Activated CD4-positive, CD25-positive, alpha-beta regulatory T cell treated with anti-CD3 and anti-CD28 coated beads, Interleukin-2, amount 50 U/mL, for 16 hours (primary cell): ENCODE measurements around the gene EXOC7.
"Not testable (repeated sequence)": the region's sequence is repeated elsewhere in the genome, so short reads cannot be mapped to it uniquely, and the experiment has no call there.

ENCODE experiments used
- DNase-seq: peaks from one replicate; pipeline ENCODE4 v3.0.0-alpha.2; 2020; ENCODE audit warnings: low read depth, low spot score

Gene EXOC7

DNA sequence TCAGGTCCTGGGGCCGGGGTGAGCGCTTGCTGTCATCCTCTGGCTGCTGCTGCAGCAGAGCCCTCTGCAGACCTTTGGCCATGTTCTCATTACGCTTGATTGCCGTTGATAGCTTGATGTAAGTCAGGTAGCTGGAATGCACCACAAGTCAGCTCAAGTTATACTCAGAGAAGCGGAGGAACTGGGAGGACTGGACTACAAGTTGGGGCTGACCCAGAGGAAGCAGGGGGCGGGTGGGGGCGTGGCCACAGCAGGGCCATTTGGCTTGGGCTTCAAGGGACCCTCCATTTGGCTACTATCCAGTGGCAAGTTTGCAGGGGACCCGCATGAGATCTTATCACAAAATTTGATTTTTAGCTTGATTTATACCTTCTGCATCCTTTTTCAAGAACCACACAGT lies 57.5 kb downstream of the EXOC7 start:
- no peak for DNase-seq

DNA sequence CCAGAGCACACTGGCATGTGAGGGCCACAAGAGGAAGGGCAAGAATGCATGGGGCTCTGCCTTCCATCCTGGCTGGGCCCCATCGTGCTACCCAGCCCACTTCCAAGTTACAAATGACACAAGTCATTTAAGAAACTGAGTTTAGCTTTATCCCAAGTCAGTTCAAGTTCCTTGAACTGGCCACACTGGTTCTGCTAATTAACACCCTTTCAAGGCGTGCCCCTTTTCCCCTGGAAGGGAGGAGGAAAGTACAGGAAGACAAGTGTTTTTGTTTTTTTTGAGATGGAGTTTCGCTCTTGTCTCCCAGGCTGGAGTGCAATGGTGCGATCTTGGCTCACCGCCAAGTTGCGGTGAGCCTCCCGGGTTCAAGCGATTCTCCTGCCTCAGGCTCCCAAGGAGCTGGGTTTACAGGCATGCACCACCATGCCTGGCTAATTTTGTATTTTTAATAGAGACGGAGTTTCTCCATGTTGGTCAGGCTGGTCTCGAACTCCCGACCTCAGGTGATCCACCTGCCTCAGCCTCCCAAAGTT lies 59.0 kb downstream of the EXOC7 start:
- not testable (repeated sequence) for DNase-seq

DNA sequence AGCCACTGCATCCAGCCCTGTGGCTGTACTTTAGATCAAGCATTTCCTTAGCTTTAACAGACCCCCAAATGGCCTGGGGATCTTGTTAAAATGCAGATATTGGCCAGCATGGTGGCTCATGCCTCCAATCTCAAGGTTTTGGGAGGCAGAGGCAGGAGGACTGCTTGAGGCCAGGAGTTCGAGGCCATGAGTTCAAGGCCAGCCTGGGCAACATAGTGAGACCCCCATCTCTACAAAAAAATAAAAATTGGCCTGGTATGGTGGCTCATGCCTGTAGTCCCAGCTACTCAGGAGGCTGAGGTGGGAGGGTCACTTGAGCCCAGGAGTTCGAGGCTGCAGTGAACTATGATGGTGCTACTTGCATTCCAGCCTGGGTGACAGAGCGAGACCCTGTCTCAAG lies 60.7 kb downstream of the EXOC7 start:
- not testable (repeated sequence) for DNase-seq

DNA sequence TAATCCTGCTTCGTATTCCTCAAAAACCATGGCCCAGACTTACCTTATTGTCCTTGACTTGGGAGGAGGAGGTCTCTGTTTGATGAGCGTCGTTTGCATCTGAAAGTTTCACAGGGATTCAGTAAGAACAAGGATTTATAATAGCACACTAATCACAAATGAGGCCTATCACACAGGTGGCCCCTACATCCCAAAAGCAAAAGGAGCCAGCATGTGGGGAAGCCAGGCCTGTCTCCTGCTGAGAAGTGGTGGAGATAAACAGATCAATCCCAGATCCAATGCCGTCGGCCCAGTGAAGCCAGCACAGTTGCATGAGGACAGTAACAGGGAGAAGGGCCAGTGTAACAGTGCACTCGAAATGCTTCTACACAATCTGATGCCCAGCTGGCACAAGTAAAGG lies 63.2 kb downstream of the EXOC7 start:
- no peak for DNase-seq

DNA sequence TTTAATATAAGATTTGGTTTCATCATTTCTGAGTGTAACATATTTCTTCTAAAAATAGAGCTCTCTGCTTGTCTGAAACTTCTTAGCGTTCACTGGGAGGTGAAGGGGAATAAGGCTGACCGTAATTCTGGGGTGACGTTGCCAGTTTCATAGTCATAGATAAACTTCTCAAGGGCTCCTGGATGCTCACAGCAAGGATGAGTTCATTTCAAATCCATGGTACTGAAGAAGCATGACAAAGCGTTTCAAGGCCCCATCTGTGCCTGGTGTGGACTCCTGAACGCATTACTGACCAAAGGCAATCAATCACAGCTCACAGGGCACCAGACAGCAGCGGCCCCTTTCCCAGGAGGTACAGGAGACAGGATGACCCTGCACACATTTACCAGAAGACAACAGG lies 64.5 kb downstream of the EXOC7 start:
- no peak for DNase-seq

DNA sequence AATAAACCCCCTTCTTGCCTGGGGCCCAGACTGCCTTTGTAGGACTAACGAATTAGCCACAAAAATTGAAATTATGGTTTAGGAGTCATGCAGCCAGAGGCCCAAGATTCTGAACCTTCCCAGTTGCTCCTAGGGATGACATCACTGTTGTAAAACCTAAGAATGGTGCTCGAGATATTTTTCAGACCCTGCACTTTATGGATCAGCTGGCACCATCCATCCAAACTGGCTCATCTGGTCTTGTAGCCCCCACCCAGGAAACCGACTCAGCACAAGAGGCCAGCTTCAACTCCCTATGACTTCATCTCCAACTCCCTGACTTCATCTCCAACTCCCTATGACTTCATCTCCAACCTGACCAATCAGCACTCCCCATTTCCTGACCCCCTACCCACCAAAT lies 65.5 kb downstream of the EXOC7 start:
- no peak for DNase-seq

DNA sequence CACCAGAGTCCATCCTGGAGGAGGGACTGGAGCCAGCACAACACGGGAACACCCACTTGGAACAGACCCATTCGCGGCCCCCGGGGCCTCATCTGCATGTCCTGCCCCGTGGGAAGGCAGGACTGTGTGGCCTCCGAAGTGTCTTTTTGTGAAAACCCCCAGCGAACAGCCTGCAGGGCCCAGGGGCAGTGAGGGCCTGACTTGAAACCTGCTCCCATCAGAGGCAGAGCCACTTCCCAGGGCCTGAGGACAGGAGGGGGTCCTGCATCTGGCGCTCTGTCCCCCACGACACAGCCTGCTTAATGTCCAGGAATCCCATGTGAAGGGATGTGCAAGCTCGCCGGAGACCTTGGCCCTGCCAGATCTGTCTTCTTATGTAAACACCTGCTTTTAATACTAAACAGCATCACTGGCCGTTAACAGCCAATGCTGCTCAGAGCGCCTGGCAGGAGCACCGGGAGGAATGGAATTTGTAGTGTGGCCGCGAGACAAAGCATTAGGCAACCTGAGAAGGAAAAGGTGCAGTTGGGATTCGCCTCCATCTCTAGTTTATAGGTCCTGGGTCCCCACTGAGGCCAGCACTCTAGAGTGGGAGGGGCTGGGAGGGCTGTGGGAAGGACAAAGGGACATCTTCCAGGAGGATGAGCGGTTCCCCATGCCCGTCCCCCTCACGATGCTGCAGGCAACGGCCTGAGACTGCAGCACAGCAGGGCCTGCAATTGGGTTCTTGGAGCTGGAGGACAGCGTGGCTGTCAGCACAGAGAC lies 66.9 kb downstream of the EXOC7 start:
- DNase-seq: no peak

DNA sequence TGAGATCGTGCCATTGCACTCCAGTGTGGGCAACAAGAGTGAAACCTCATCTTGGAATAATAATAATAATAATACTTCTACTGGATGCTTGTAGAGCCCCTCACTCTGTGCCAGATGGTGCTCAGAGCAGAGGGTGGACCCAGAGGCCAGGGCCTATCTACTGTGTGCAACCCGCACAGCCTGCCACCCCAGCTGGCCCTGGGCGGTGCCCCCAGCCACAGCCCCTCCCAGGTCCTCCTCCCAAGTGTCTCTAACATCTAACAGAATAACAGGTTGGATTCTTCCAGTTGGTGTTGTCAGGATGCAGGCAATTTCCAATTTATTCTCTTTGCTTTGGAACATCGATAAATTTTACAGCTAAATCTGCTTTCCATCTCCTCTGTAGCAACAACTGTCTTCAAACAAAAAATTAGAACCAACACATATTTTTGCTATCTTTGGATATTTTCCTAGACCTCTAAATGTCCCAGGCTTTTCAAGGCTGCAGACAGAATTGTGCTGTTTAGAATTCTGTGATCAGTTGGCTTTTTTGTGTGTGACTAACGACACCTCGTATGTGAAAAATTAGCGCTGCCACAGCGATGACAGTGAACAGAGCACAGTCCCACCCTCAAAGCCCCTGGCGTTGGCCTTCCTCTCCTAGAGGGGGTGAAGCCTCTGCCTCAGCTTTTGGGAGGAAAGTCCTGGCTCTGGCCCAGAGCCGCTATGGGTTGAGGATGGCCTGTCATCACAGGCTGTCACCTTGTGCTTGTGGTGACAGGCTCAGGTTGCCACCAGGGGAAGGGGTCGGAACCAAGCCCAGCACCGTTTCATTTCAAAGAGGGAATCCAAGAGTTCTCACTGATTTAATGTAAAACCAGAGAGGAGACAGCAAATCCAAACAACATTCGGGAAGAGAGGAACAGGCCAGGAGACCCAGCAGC lies 68.9 kb downstream of the EXOC7 start:
- no peak for DNase-seq

DNA sequence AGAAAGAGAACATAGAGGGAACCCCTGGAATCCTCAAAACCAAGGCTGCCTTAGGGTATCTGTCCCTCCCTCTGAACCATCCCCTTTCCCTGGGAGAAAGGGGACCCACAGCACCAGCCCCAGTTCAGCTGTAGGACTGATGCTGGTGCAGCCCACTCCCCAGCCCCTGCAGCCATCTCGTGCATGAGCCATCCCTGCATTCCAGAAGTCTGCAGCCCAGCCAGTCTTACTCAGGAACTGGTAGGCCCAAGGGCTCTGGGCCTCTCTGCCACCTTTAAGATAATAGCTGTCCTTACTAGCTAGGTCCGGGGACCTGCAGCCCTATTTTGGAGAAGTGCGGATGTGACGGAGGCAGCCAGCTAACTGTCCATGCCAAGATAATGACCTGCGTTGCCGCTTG lies 70.4 kb downstream of the EXOC7 start:
- no peak for DNase-seq

DNA sequence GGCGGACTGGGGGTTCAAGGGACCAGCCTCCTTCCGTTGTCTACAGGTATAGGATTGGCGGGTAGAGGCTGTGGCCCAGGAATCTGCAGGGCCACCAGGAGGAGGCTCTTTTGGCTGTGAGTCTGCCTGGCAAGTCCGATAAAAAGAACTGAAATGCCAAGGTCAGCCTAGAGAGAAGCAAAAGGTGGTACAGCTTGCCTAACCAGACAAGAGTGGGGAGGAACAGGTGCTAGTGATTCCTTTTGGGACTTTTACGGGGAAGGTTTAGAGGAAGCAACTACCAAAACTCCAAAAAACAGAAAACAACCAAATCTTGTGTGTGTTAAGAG lies 70.8 kb downstream of the EXOC7 start:
- no peak for DNase-seq

DNA sequence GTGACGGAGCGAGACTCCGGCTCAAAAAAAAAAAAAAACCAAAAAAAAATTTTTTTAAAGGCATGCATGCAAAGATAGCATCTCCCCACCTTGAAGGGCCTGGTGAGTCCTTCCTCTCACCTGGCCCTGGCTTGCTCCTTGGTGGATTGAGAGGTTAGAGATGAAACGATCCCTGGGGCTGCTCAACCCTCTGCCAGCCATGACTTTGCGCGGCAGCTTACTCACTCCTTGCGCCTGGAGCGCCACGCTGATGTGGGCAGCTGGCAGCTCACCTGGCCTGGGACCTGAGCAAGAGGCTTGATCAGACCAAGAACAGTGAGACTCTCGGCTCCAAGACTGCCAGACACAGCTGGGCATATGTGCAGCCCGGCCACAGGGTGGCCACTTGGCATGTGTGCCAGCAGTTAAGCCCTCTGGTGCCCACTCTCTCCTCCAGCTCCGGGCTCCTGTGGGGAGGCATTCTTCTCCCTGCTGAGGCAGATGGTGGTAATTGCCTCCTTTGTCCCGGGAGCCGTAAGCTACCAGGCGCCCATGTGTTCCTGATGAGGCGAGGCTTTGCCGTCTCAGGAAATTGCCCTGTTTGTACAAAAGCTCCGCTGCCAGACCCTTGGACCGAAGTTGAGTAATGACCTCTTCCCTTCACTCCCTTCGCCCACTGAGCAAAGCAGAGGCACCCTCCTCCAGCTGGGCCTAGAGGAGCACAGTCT lies 71.4 kb downstream of the EXOC7 start:
- DNase-seq: no peak
